HepG2 (cell line): ENCODE measurements around the gene HAP1. TPM values are rescaled to one million over a fixed set of nuclear protein-coding genes. Genes with fewer than 3 reads are reported as not detected.

Experiments
- CENPT ChIP-seq: sonication (generic); formaldehyde crosslinking; IDR thresholded peaks from 2 replicates; pipeline ENCODE4 v1.8.0; 2022; ENCODE audit warnings: low read depth, mild to moderate bottlenecking, moderate library complexity, missing genetic modification reagents
- FOXM1 ChIP-seq: sonication (generic); formaldehyde crosslinking; IDR thresholded peaks from 2 replicates; pipeline ENCODE4 v1.5.0; 2020; ENCODE audit warnings: missing genetic modification reagents
- GABPB1 ChIP-seq: IDR thresholded peaks from 2 replicates; pipeline ENCODE4 v1.6.1; 2016; ENCODE audit warnings: mild to moderate bottlenecking, missing genetic modification reagents, moderate library complexity, missing compliant biosample characterization
- HDAC2 ChIP-seq: sonication (generic); formaldehyde crosslinking; IDR thresholded peaks from 2 replicates; pipeline ENCODE4 v1.4.0; 2020; ENCODE audit warnings: missing genetic modification reagents
- HIC2 ChIP-seq: sonication (generic); formaldehyde crosslinking; IDR thresholded peaks from 2 replicates; pipeline ENCODE4 v1.9.0; 2022; ENCODE audit warnings: low read depth, missing genetic modification reagents
- JARID2 ChIP-seq: sonication (generic); formaldehyde crosslinking; IDR thresholded peaks from 2 replicates; pipeline ENCODE4 v1.8.1; 2023; ENCODE audit warnings: missing genetic modification reagents, inconsistent platforms; ENCODE audit not compliant: insufficient replicate concordance
- KDM5B ChIP-seq: sonication (generic); formaldehyde crosslinking; IDR thresholded peaks from 2 replicates; pipeline ENCODE4 v1.4.0; 2020; ENCODE audit warnings: missing genetic modification reagents, mild to moderate bottlenecking, borderline replicate concordance
- MXI1 ChIP-seq: IDR thresholded peaks from 3 replicates; pipeline ENCODE4 v1.6.1; 2012; ENCODE audit warnings: low read depth, low read length, inconsistent platforms, borderline replicate concordance
- NR2F6 ChIP-seq, 2 experiments: IDR thresholded peaks; 2 replicates each; pipeline ENCODE4 v1.6.1; 2016; ENCODE audit warnings: antibody characterized with exemption in 1 of 2, mild to moderate bottlenecking in 1 of 2
- RAD21 ChIP-seq: fragments of 450-650 bp; formaldehyde crosslinking; IDR thresholded peaks from 2 replicates; pipeline ENCODE4 v1.5.0; 2020; ENCODE audit warnings: mild to moderate bottlenecking
- RARA ChIP-seq: IDR thresholded peaks from 2 replicates; pipeline ENCODE4 v1.6.1; 2016; ENCODE audit warnings: missing genetic modification reagents, missing compliant biosample characterization
- RNF2 ChIP-seq: fragments of 450-650 bp; conservative IDR thresholded peaks from 2 replicates; pipeline ENCODE4 v1.6.1; 2016; ENCODE audit warnings: low read depth
- SUZ12 ChIP-seq: fragments of 150-350 bp; IDR thresholded peaks from 2 replicates; pipeline ENCODE4 v1.6.1; 2014; ENCODE audit warnings: low read depth, low read length
- TBL1XR1 ChIP-seq: fragments of 150-350 bp; IDR thresholded peaks from 2 replicates; pipeline ENCODE4 v1.6.1; 2014; ENCODE audit warnings: borderline replicate concordance, low read length; ENCODE audit not compliant: partially characterized antibody
- ZBTB4 ChIP-seq: sonication (generic); formaldehyde crosslinking; IDR thresholded peaks from 2 replicates; pipeline ENCODE4 v1.4.0; 2020; ENCODE audit warnings: missing genetic modification reagents, mild to moderate bottlenecking, borderline replicate concordance
- ZBTB7B ChIP-seq: sonication (generic); formaldehyde crosslinking; IDR thresholded peaks from 2 replicates; pipeline ENCODE4 v1.4.0; 2020; ENCODE audit warnings: missing genetic modification reagents
- ZC3H13 ChIP-seq: sonication (generic); formaldehyde crosslinking; IDR thresholded peaks from 2 replicates; pipeline ENCODE4 v1.8.1; 2023; ENCODE audit warnings: mild to moderate bottlenecking, missing genetic modification reagents, moderate library complexity
- ZFP36L2 ChIP-seq: sonication (generic); formaldehyde crosslinking; IDR thresholded peaks from 2 replicates; pipeline ENCODE4 v1.4.0; 2020; ENCODE audit warnings: missing genetic modification reagents
- ZNF274 ChIP-seq: sonication (generic); formaldehyde crosslinking; IDR thresholded peaks from 2 replicates; pipeline ENCODE4 v1.5.1; 2020; ENCODE audit warnings: mild to moderate bottlenecking, missing genetic modification reagents
- ZNF317 ChIP-seq: sonication (generic); formaldehyde crosslinking; IDR thresholded peaks from 2 replicates; pipeline ENCODE4 v1.5.0; 2020; ENCODE audit warnings: mild to moderate bottlenecking, missing genetic modification reagents
- ZNF431 ChIP-seq: sonication (generic); formaldehyde crosslinking; IDR thresholded peaks from 2 replicates; pipeline ENCODE4 v1.9.0; 2022; ENCODE audit warnings: missing genetic modification reagents, low read depth, mild to moderate bottlenecking, borderline replicate concordance
- ZNF547 ChIP-seq: sonication (generic); formaldehyde crosslinking; IDR thresholded peaks from 2 replicates; pipeline ENCODE4 v1.5.1; 2020; ENCODE audit warnings: mild to moderate bottlenecking, missing genetic modification reagents
- ZNF563 ChIP-seq: sonication (generic); formaldehyde crosslinking; IDR thresholded peaks from 2 replicates; pipeline ENCODE4 v1.8.0; 2022; ENCODE audit warnings: mild to moderate bottlenecking, moderate library complexity, missing genetic modification reagents
- polyA plus RNA-seq, 8 experiments: library from polyadenylated mRNA; depleted of rRNA in 3 of 8; stranded (reverse) in 7 of 8; unstranded in 1 of 8; fragments of >200 nt; fragmentation: Illumina TruSeq in 4 of 8; extraction: Trizol in 4 of 8; gene quantifications; 2 replicates each; pipeline versions ENCODE4 v1.2.1 to v1.2.3, GENCODE V29; 2011 to 2016; ENCODE audit warnings: low read depth in 4 of 8, missing spikeins in 1 of 8, mixed read lengths in 1 of 8; ENCODE audit not compliant: insufficient read depth in 1 of 8
- total RNA-seq, 5 experiments: library from RNA; depleted of rRNA; stranded (reverse); fragments of >200 nt; fragmentation: Illumina TruSeq; extraction: Trizol; gene quantifications; 2 replicates each; pipeline ENCODE4 v1.2.3, GENCODE V29; 2016; ENCODE audit warnings: low read depth in 1 of 5
- TF ChIP-seq, protein P1 (sequence below): sonication (generic); formaldehyde crosslinking; IDR thresholded peaks from 2 replicates; pipeline ENCODE4 v1.8.0; 2022; ENCODE audit warnings: mild to moderate bottlenecking, missing genetic modification reagents

HAP1 gene
- total and polyA plus RNA-seq, 2 of the 13 experiments (the other 11 are each of a cell fraction or from before 2014, with no cell fraction given): 0.07 TPM

DNA sequence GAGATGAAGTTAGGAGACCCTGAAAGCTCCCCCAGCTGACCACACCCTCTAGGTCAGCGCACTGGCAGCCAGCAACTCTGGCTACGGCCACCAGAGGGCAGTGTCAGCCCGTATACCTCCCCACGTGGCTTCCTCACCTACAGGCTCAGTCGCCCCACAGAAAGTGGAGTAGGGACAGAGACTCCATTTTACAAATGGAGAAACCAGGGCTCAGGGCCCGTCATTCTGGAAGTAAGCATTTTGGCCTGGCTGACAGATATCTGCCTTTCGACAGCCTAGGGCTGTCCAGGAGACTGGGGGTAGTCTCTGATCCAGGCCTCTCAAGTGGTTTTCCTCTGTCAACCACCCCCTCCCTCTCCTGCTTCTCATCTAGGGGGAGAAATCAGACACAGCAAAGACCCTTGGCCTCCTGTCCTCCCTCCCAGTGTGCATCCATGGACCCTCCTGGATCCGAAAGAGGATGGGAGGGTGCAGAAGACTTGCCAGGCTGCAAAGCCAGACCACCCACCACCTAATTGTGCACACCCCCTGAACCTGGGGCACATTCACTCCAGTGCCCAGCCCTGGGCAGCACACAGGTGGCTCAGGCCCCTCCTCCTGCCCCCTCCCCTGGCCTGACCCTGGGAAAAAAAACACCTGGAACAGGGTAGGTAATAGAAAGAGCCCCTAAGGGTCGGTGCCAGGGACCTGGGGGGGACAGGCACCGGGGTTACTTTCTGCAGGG lies 3.8 kb upstream of the HAP1 start (continued):
- TF ChIP-seq HIC2 (0 out of 2 replicates have a peak, but pooled peaks have one; percentile 59), ZBTB4 (CRISPR knock-in tag) (peak; percentile 92; the same call in 1 of the 2 replicates), TBL1XR1 (no peak), NR2F6 (IDR thresholded peaks at IDR 0.05) (no peak; the same call in 1 of the 2 replicates), NR2F6 (CRISPR knock-in tag; IDR thresholded peaks at IDR 0.05) (0 out of 2 replicates have a peak, but pooled peaks have one; percentile 63), MXI1 (peak; percentile 80; the same call in 1 of the 3 replicates), SUZ12 (no peak), ZBTB7B (CRISPR knock-in tag) (no peak), RAD21 (CRISPR knock-in tag) (peak; percentile 100), RARA (CRISPR knock-in tag) (peak; percentile 22; the same call in 1 of the 2 replicates), ZFP36L2 (CRISPR knock-in tag) (no peak), ZNF274 (no peak), ZNF317 (CRISPR knock-in tag) (no peak), CENPT (CRISPR knock-in tag) (no peak), ZNF547 (CRISPR knock-in tag) (peak; percentile 71), KDM5B (CRISPR knock-in tag) (0 out of 2 replicates have a peak, but pooled peaks have one; percentile 20), ZNF563 (CRISPR knock-in tag) (no peak), GABPB1 (CRISPR knock-in tag) (peak; percentile 38; the same call in 1 of the 2 replicates), HDAC2 (CRISPR knock-in tag) (peak; percentile 52; the same call in 1 of the 2 replicates), FOXM1 (CRISPR knock-in tag) (no peak), JARID2 (peak; percentile 42), ZNF431 (CRISPR knock-in tag) (peak; percentile 56; the same call in 1 of the 2 replicates), RNF2 (0 out of 2 replicates have a peak, but pooled peaks have one; percentile 14), ZC3H13 (CRISPR knock-in tag) (no peak)
- TF ChIP-seq, protein P1, sequence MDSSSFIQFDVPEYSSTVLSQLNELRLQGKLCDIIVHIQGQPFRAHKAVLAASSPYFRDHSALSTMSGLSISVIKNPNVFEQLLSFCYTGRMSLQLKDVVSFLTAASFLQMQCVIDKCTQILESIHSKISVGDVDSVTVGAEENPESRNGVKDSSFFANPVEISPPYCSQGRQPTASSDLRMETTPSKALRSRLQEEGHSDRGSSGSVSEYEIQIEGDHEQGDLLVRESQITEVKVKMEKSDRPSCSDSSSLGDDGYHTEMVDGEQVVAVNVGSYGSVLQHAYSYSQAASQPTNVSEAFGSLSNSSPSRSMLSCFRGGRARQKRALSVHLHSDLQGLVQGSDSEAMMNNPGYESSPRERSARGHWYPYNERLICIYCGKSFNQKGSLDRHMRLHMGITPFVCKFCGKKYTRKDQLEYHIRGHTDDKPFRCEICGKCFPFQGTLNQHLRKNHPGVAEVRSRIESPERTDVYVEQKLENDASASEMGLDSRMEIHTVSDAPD (CRISPR knock-in tag): 0 out of 2 replicates have a peak, but pooled peaks have one; percentile 30
